ENCODE results near the gene GCSAM. TPM values are rescaled to one million over a fixed set of nuclear protein-coding genes. Genes with fewer than 3 reads are reported as not detected.
A peak's percentile ranks its signal among the peaks of the same experiment; 100 is the strongest.

Gene GCSAM
- total RNA-seq, 2 experiments from 2014 or later: 11.8 to 14.6 TPM

- no peak overlapping the region for H3K4me3 Mint-ChIP-seq
- peaks cover 52% of the 10 kb centered on the region for H3K4me1 Mint-ChIP-seq
- H3K27ac Mint-ChIP-seq: no peak overlapping the region
- H3K9me3 Mint-ChIP-seq: no peaks in the 10 kb centered on the region
- POLR2A ChIA-PET: interaction anchor here (2.0 kb wide), 1 partner anchor 146 kb away, joined by 4 read pairs; the partner anchor contains the start of gene ABHD10
- DNase-seq (no peak), ATAC-seq (ENCODE audit: low read depth) (no peak)
- H3K27me3 Mint-ChIP-seq: no peaks in the 10 kb centered on the region
- peaks cover 24% of the 10 kb centered on the region for H3K36me3 Mint-ChIP-seq
These were observed 8.0 kb downstream of the GCSAM start for GRCh38 chr3:112124907-112125607.

GRCh38 chr3:112123548-112123947, 9.5 kb downstream of the GCSAM start:
- Mint-ChIP-seq H3K4me3 (no peak overlapping the region), H3K9me3 (no peaks in the 10 kb centered on the region), H3K4me1 (peaks cover 47% of the 10 kb centered on the region), H3K36me3 (peaks cover 29% of the 10 kb centered on the region), H3K27me3 (no peaks in the 10 kb centered on the region), H3K27ac (no peak overlapping the region)
- DNase-seq (no peak), ATAC-seq (ENCODE audit: low read depth) (no peak)
- POLR2A ChIA-PET: interaction anchor here (1.2 kb wide), 1 partner anchor 9 kb away, joined by 3 read pairs; the partner anchor contains the start of gene GCSAM

GRCh38 chr3:112122870-112123269, 10.2 kb downstream of the GCSAM start:
- no peak for DNase-seq
- H3K27ac Mint-ChIP-seq: no peak overlapping the region
- ATAC-seq (ENCODE audit: low read depth): no peak
- H3K36me3 Mint-ChIP-seq: peaks cover 29% of the 10 kb centered on the region
- H3K4me1 Mint-ChIP-seq: peaks cover 41% of the 10 kb centered on the region
- no peak overlapping the region for H3K4me3 Mint-ChIP-seq
- H3K27me3 Mint-ChIP-seq: no peaks in the 10 kb centered on the region
- no peaks in the 10 kb centered on the region for H3K9me3 Mint-ChIP-seq
- POLR2A ChIA-PET: interaction anchor here (1.2 kb wide), 1 partner anchor 10 kb away, joined by 3 read pairs; the partner anchor contains the start of gene GCSAM

- Mint-ChIP-seq H3K27ac (no peak overlapping the region), H3K36me3 (peaks cover 29% of the 10 kb centered on the region), H3K9me3 (no peaks in the 10 kb centered on the region), H3K4me3 (no peak overlapping the region), H3K27me3 (no peaks in the 10 kb centered on the region), H3K4me1 (peaks cover 35% of the 10 kb centered on the region)
- DNase-seq (no peak), ATAC-seq (ENCODE audit: low read depth) (no peak)
- POLR2A ChIA-PET: interaction anchor here (0.8 kb wide), 1 partner anchor 9 kb away, joined by 3 read pairs; no protein-coding TSS in a partner anchor
These were observed 11.2 kb downstream of the GCSAM start for GRCh38 chr3:112121577-112122547.

- H3K4me1 Mint-ChIP-seq: peaks cover 26% of the 10 kb centered on the region
- H3K36me3 Mint-ChIP-seq: peaks cover 25% of the 10 kb centered on the region
- POLR2A ChIA-PET: interaction anchor here (1.1 kb wide), 1 partner anchor 9 kb away, joined by 3 read pairs; no protein-coding TSS in a partner anchor
- H3K4me3 Mint-ChIP-seq: peak overlapping the region; percentile 71
- DNase-seq (no peak), ATAC-seq (ENCODE audit: low read depth) (peak; percentile 73)
- H3K27ac Mint-ChIP-seq: peak overlapping the region; percentile 65
- no peaks in the 10 kb centered on the region for H3K27me3 Mint-ChIP-seq
- no peaks in the 10 kb centered on the region for H3K9me3 Mint-ChIP-seq
These were observed 12.8 kb downstream of the GCSAM start for GRCh38 chr3:112119962-112120836.

- POLR2A ChIA-PET: interaction anchor here (1.3 kb wide), 1 partner anchor 15 kb away, joined by 6 read pairs; the partner anchor contains the start of gene GCSAM
- Mint-ChIP-seq H3K27ac (no peak overlapping the region), H3K36me3 (peaks cover 15% of the 10 kb centered on the region), H3K4me3 (no peak overlapping the region), H3K4me1 (peaks cover 28% of the 10 kb centered on the region), H3K9me3 (no peaks in the 10 kb centered on the region), H3K27me3 (no peaks in the 10 kb centered on the region)
- DNase-seq (no peak), ATAC-seq (ENCODE audit: low read depth) (no peak)
These were observed 15.0 kb downstream of the GCSAM start for GRCh38 chr3:112117841-112118571.

- ATAC-seq (ENCODE audit: low read depth): no peak
- H3K9me3 Mint-ChIP-seq: no peaks in the 10 kb centered on the region
- DNase-seq: no peak
- H3K4me1 Mint-ChIP-seq: peaks cover 28% of the 10 kb centered on the region
- H3K27me3 Mint-ChIP-seq: no peaks in the 10 kb centered on the region
- no peak overlapping the region for H3K4me3 Mint-ChIP-seq
- H3K36me3 Mint-ChIP-seq: peaks cover 11% of the 10 kb centered on the region
- H3K27ac Mint-ChIP-seq: no peak overlapping the region
- POLR2A ChIA-PET: no interaction called here
These were observed 15.6 kb downstream of the GCSAM start for GRCh38 chr3:112117415-112117814.

GRCh38 chr3:112116748-112117186, 16.3 kb downstream of the GCSAM start:
- no peak overlapping the region for H3K4me3 Mint-ChIP-seq
- no peak overlapping the region for H3K27ac Mint-ChIP-seq
- ATAC-seq (ENCODE audit: low read depth) (no peak), DNase-seq (no peak)
- peaks cover 7% of the 10 kb centered on the region for H3K36me3 Mint-ChIP-seq
- H3K27me3 Mint-ChIP-seq: no peaks in the 10 kb centered on the region
- H3K9me3 Mint-ChIP-seq: no peaks in the 10 kb centered on the region
- POLR2A ChIA-PET: no interaction called here
- H3K4me1 Mint-ChIP-seq: peaks cover 28% of the 10 kb centered on the region

- Mint-ChIP-seq H3K27me3 (no peaks in the 10 kb centered on the region), H3K27ac (no peak overlapping the region), H3K4me1 (peaks cover 27% of the 10 kb centered on the region), H3K9me3 (no peaks in the 10 kb centered on the region), H3K4me3 (no peak overlapping the region), H3K36me3 (peaks cover 7% of the 10 kb centered on the region)
- POLR2A ChIA-PET: no interaction called here
- no peak for ATAC-seq (ENCODE audit: low read depth)
- no peak for DNase-seq
These were observed 17.2 kb downstream of the GCSAM start for GRCh38 chr3:112115806-112116383.

- Mint-ChIP-seq H3K4me3 (no peak overlapping the region), H3K4me1 (peaks cover 22% of the 10 kb centered on the region), H3K27me3 (no peaks in the 10 kb centered on the region), H3K9me3 (no peaks in the 10 kb centered on the region), H3K36me3 (peaks cover 7% of the 10 kb centered on the region), H3K27ac (no peak overlapping the region)
- POLR2A ChIA-PET: no interaction called here
- DNase-seq (no peak), ATAC-seq (ENCODE audit: low read depth) (no peak)
These were observed 17.8 kb downstream of the GCSAM start for GRCh38 chr3:112115161-112115739.

GRCh38 chr3:112114576-112115160, 18.4 kb downstream of the GCSAM start:
- POLR2A ChIA-PET: no interaction called here
- ATAC-seq (ENCODE audit: low read depth) (no peak), DNase-seq (no peak)
- H3K9me3 Mint-ChIP-seq: no peaks in the 10 kb centered on the region
- H3K4me3 Mint-ChIP-seq: no peak overlapping the region
- H3K4me1 Mint-ChIP-seq: peaks cover 17% of the 10 kb centered on the region
- H3K27me3 Mint-ChIP-seq: no peaks in the 10 kb centered on the region
- H3K27ac Mint-ChIP-seq: no peak overlapping the region
- peaks cover 5% of the 10 kb centered on the region for H3K36me3 Mint-ChIP-seq

Data from activated naive CD8-positive, alpha-beta T cell treated with anti-CD3 and anti-CD28 coated beads, Interleukin-2, amount 10 ng/mL, durations not matched to agents 7 days and 5 days (primary cell).